ENCODE measurements around the gene MYOM1. TPM values are rescaled to one million over a fixed set of nuclear protein-coding genes. Genes with fewer than 3 reads are reported as not detected.

Gene MYOM1
- 4.1 and 4.9 TPM in 2 replicates for total RNA-seq

GRCh38 chr18:3219631-3220335, at the start of gene MYOM1:
Gene MYOM1, minus strand, starts transcription at chr18:3219968. Its CDS starts 4,745 bp downstream, at chr18:3215223.
- no peak for DNase-seq
- no peak within 1 kb of the TSS for H3K27ac Mint-ChIP-seq

GRCh38 chr18:3269241-3269913, 49.6 kb upstream of the MYOM1 start:
- ChIA-PET POLR2A (interaction anchor here (1.0 kb wide), 1 partner anchor 8 kb away, joined by 4 read pairs; the partner anchor contains the start of gene MYL12B), CTCF (no interaction called here)
- H3K9me3 Mint-ChIP-seq = no peaks in the 10 kb centered on the region
- ATAC-seq (ENCODE audit: low read depth) (no peak), DNase-seq (no peak)
- peaks cover 69% of the 10 kb centered on the region for H3K4me1 Mint-ChIP-seq
- H3K36me3 Mint-ChIP-seq (ENCODE audit: low read depth) = peaks cover 26% of the 10 kb centered on the region
- H3K27me3 Mint-ChIP-seq = no peaks in the 10 kb centered on the region
- no peak for TF ChIP-seq CTCF (IDR thresholded peaks at IDR 0.05)
- intact Hi-C loops (cut with micrococcal nuclease) = no loop called here
- H3K27ac Mint-ChIP-seq = peak overlapping the region; percentile 0
- no peak overlapping the region for H3K4me3 Mint-ChIP-seq

More at GRCh38 chr18:3219631-3220335, at the start of gene MYOM1:
- Mint-ChIP-seq H3K4me1 (no peaks in the 10 kb centered on the region), H3K9me3 (no peaks in the 10 kb centered on the region), H3K27me3 (no peaks in the 10 kb centered on the region), H3K4me3 (no peak within 1 kb of the TSS), H3K36me3 (ENCODE audit: low read depth) (peaks cover 5% of the 10 kb centered on the region)
- no peak for TF ChIP-seq CTCF (IDR thresholded peaks at IDR 0.05)
- CTCF ChIA-PET = interaction anchor here (0.7 to 1.3 kb wide), 3 partner anchors 10 to 225 kb away, joined by 3 read pairs; no protein-coding TSS in a partner anchor
- no peak for ATAC-seq (ENCODE audit: low read depth)
- intact Hi-C loops (cut with micrococcal nuclease) = no loop called here
- POLR2A ChIA-PET = interaction anchor here (0.6 kb wide), 1 partner anchor 21 kb away, joined by 3 read pairs; no protein-coding TSS in a partner anchor

- CTCF ChIA-PET = no interaction called here
- H3K36me3 Mint-ChIP-seq (ENCODE audit: low read depth) = peaks cover 15% of the 10 kb centered on the region
- H3K4me1 Mint-ChIP-seq = peaks cover 79% of the 10 kb centered on the region
- ATAC-seq (ENCODE audit: low read depth) (no peak), DNase-seq (no peak)
- H3K4me3 Mint-ChIP-seq = no peak overlapping the region
- H3K27ac Mint-ChIP-seq = peak overlapping the region; percentile 44
- no peaks in the 10 kb centered on the region for H3K9me3 Mint-ChIP-seq
- no peaks in the 10 kb centered on the region for H3K27me3 Mint-ChIP-seq
- intact Hi-C loops (cut with micrococcal nuclease) = no loop called here
- POLR2A ChIA-PET = no interaction called here
- TF ChIP-seq CTCF (IDR thresholded peaks at IDR 0.05) = no peak
Measured at GRCh38 chr18:3268306-3268705, 48.5 kb upstream of the MYOM1 start.

GRCh38 chr18:3266062-3266608, 46.4 kb upstream of the MYOM1 start:
- peak overlapping the region; percentile 39 for H3K4me3 Mint-ChIP-seq
- ChIA-PET POLR2A (interaction anchor here (0.6 to 2.3 kb wide), 3 partner anchors 18 to 270 kb away, joined by 3 to 6 read pairs (median 4); partner anchors contain the start of gene MYL12A), CTCF (interaction anchor here (2.5 kb wide), 1 partner anchor 400 kb away, joined by 6 read pairs; no protein-coding TSS in a partner anchor)
- intact Hi-C loops (cut with micrococcal nuclease) = no loop called here
- H3K27me3 Mint-ChIP-seq = no peaks in the 10 kb centered on the region
- no peak for DNase-seq
- no peaks in the 10 kb centered on the region for H3K9me3 Mint-ChIP-seq
- no peak for TF ChIP-seq CTCF (IDR thresholded peaks at IDR 0.05)
- peaks cover 12% of the 10 kb centered on the region for H3K36me3 Mint-ChIP-seq (ENCODE audit: low read depth)
- ATAC-seq (ENCODE audit: low read depth) = no peak
- H3K27ac Mint-ChIP-seq = peak overlapping the region; percentile 54
- H3K4me1 Mint-ChIP-seq = peaks cover 82% of the 10 kb centered on the region
